ENCODE results near the gene NPPC.

GRCh38 chr2:231968820-231969219 is 42.6 kb upstream of the NPPC start:
- no peak for TF ChIP-seq CTCF (IDR thresholded peaks at IDR 0.05; ENCODE audit: low read depth, low read length, poor library complexity, severe bottlenecking)
- TF ChIP-seq EZH2phosphoT487 (IDR thresholded peaks at IDR 0.05; ENCODE audit: borderline replicate concordance, low read length), result no peak
